ENCODE data around the gene NOL4. TPM values are rescaled to one million over a fixed set of nuclear protein-coding genes. Genes with fewer than 3 reads are reported as not detected.
"Not testable (repeated sequence)": the region's sequence is repeated elsewhere in the genome, so short reads cannot be mapped to it uniquely, and the experiment has no call there.

NOL4 gene
- polyA plus RNA-seq (2013, experiment 1 of 2), result 0.30 TPM
- polyA plus RNA-seq (2013, experiment 2 of 2), result 0.89 TPM

- H3K27me3 ChIP-seq (ENCODE audit: insufficient read depth, low read length), result peaks cover 51% of the 10 kb centered on the region
- peaks cover 5% of the 10 kb centered on the region for H3K4me1 ChIP-seq (ENCODE audit: insufficient read depth, low read length)
- H3K27ac ChIP-seq (ENCODE audit: low read depth, low read length), result no peak within 1 kb of the TSS
- peak within 1 kb of the TSS; percentile 71 for H3K4me3 ChIP-seq (ENCODE audit: low read length)
- WGBS, result under 1% methylated on average over 49 of the region's 56 CpGs
- no peaks in the 10 kb centered on the region for H3K36me3 ChIP-seq (ENCODE audit: insufficient read depth, low read length)
- no peaks in the 10 kb centered on the region for H3K9me3 ChIP-seq (ENCODE audit: insufficient read depth, low read depth, low read length)
- 0 out of 2 replicates have a peak within 1 kb of the TSS, but pooled peaks have one; percentile 15 for H3K9ac ChIP-seq (ENCODE audit: low read depth, low read length)
Observed at GRCh38 chr18:34224423-34225217, at the start of gene NOL4. TSS of gene NOL4 (minus strand) at chr18:34224913. CDS start at chr18:34223253, 1,660 bp downstream.

- 91% methylated on average over 2 of the region's 2 CpGs for WGBS
- not testable (repeated sequence) for H3K27me3 ChIP-seq (ENCODE audit: insufficient read depth, low read length); H3K27ac ChIP-seq (ENCODE audit: low read depth, low read length); H3K4me3 ChIP-seq (ENCODE audit: low read length); H3K36me3 ChIP-seq (ENCODE audit: insufficient read depth, low read length); H3K4me1 ChIP-seq (ENCODE audit: insufficient read depth, low read length); H3K9ac ChIP-seq (ENCODE audit: low read depth, low read length)
- peaks cover 11% of the 10 kb centered on the region for H3K9me3 ChIP-seq (ENCODE audit: insufficient read depth, low read depth, low read length)
Observed at GRCh38 chr18:34266029-34266428, 41.3 kb upstream of the NOL4 start.

- Histone ChIP-seq H3K36me3 (ENCODE audit: insufficient read depth, low read length) (no peaks in the 10 kb centered on the region), H3K27ac (ENCODE audit: low read depth, low read length) (no peak overlapping the region), H3K9ac (ENCODE audit: low read depth, low read length) (no peak overlapping the region), H3K4me1 (ENCODE audit: insufficient read depth, low read length) (peaks cover 11% of the 10 kb centered on the region; the same call in 1 of the 2 replicates), H3K4me3 (ENCODE audit: low read length) (no peak overlapping the region), H3K9me3 (ENCODE audit: insufficient read depth, low read depth, low read length) (peaks cover 11% of the 10 kb centered on the region), H3K27me3 (ENCODE audit: insufficient read depth, low read length) (no peaks in the 10 kb centered on the region)
- WGBS, result 100% methylated on average over 2 of the region's 3 CpGs
Observed at GRCh38 chr18:34261865-34262780, 37.4 kb upstream of the NOL4 start.

GRCh38 chr18:34258176-34258575, 33.5 kb upstream of the NOL4 start:
- Histone ChIP-seq H3K9me3 (ENCODE audit: insufficient read depth, low read depth, low read length) (no peaks in the 10 kb centered on the region), H3K36me3 (ENCODE audit: insufficient read depth, low read length) (no peaks in the 10 kb centered on the region), H3K27ac (ENCODE audit: low read depth, low read length) (no peak overlapping the region), H3K4me1 (ENCODE audit: insufficient read depth, low read length) (peaks cover 11% of the 10 kb centered on the region; the same call in 1 of the 2 replicates), H3K9ac (ENCODE audit: low read depth, low read length) (no peak overlapping the region), H3K4me3 (ENCODE audit: low read length) (no peak overlapping the region), H3K27me3 (ENCODE audit: insufficient read depth, low read length) (no peaks in the 10 kb centered on the region)
- 60% methylated on average over 4 of the region's 5 CpGs for WGBS

- 95% methylated on average over 2 of the region's 2 CpGs for WGBS
Observed at GRCh38 chr18:34251919-34252318, 27.2 kb upstream of the NOL4 start.

GRCh38 chr18:34248727-34249126, 24.0 kb upstream of the NOL4 start:
- peaks cover 13% of the 10 kb centered on the region for H3K9me3 ChIP-seq (ENCODE audit: insufficient read depth, low read depth, low read length)
- WGBS, result 96% methylated on average over 3 of the region's 3 CpGs
- no peak overlapping the region for H3K9ac ChIP-seq (ENCODE audit: low read depth, low read length)
- H3K27ac ChIP-seq (ENCODE audit: low read depth, low read length), result no peak overlapping the region
- H3K27me3 ChIP-seq (ENCODE audit: insufficient read depth, low read length), result no peaks in the 10 kb centered on the region
- H3K36me3 ChIP-seq (ENCODE audit: insufficient read depth, low read length), result no peaks in the 10 kb centered on the region
- no peak overlapping the region for H3K4me3 ChIP-seq (ENCODE audit: low read length)
- H3K4me1 ChIP-seq (ENCODE audit: insufficient read depth, low read length), result no peaks in the 10 kb centered on the region

More at GRCh38 chr18:34251919-34252318, 27.2 kb upstream of the NOL4 start:
- Histone ChIP-seq H3K27me3 (ENCODE audit: insufficient read depth, low read length) (no peaks in the 10 kb centered on the region), H3K36me3 (ENCODE audit: insufficient read depth, low read length) (no peaks in the 10 kb centered on the region), H3K9me3 (ENCODE audit: insufficient read depth, low read depth, low read length) (peaks cover 13% of the 10 kb centered on the region), H3K9ac (ENCODE audit: low read depth, low read length) (no peak overlapping the region), H3K4me3 (ENCODE audit: low read length) (no peak overlapping the region), H3K27ac (ENCODE audit: low read depth, low read length) (no peak overlapping the region), H3K4me1 (ENCODE audit: insufficient read depth, low read length) (no peaks in the 10 kb centered on the region)

GRCh38 chr18:34242739-34243138, 18.0 kb upstream of the NOL4 start:
- H3K27me3 ChIP-seq (ENCODE audit: insufficient read depth, low read length), result no peaks in the 10 kb centered on the region
- 0 out of 2 replicates have a peak, but pooled peaks cover 4% of the 10 kb centered on the region for H3K4me1 ChIP-seq (ENCODE audit: insufficient read depth, low read length)
- no peaks in the 10 kb centered on the region for H3K9me3 ChIP-seq (ENCODE audit: insufficient read depth, low read depth, low read length)
- H3K36me3 ChIP-seq (ENCODE audit: insufficient read depth, low read length), result no peaks in the 10 kb centered on the region
- no peak overlapping the region for H3K9ac ChIP-seq (ENCODE audit: low read depth, low read length)
- no peak overlapping the region for H3K4me3 ChIP-seq (ENCODE audit: low read length)
- WGBS, result 93% methylated on average over 2 of the region's 2 CpGs
- H3K27ac ChIP-seq (ENCODE audit: low read depth, low read length), result no peak overlapping the region

GRCh38 chr18:34233781-34234388, 9.2 kb upstream of the NOL4 start:
- not testable (repeated sequence) for H3K36me3 ChIP-seq (ENCODE audit: insufficient read depth, low read length); H3K27me3 ChIP-seq (ENCODE audit: insufficient read depth, low read length); H3K4me3 ChIP-seq (ENCODE audit: low read length); H3K9me3 ChIP-seq (ENCODE audit: insufficient read depth, low read depth, low read length); H3K4me1 ChIP-seq (ENCODE audit: insufficient read depth, low read length); H3K9ac ChIP-seq (ENCODE audit: low read depth, low read length); H3K27ac ChIP-seq (ENCODE audit: low read depth, low read length)
- WGBS, result 94% methylated on average over 39 of the region's 39 CpGs

GRCh38 chr18:34225218-34225553, 473 bp upstream of the NOL4 start:
- peaks cover 5% of the 10 kb centered on the region for H3K4me1 ChIP-seq (ENCODE audit: insufficient read depth, low read length)
- peaks cover 45% of the 10 kb centered on the region for H3K27me3 ChIP-seq (ENCODE audit: insufficient read depth, low read length)
- no peaks in the 10 kb centered on the region for H3K9me3 ChIP-seq (ENCODE audit: insufficient read depth, low read depth, low read length)
- 61% methylated on average over 2 of the region's 3 CpGs for WGBS
- no peak overlapping the region for H3K9ac ChIP-seq (ENCODE audit: low read depth, low read length)
- peak overlapping the region; percentile 17 for H3K4me3 ChIP-seq (ENCODE audit: low read length)
- no peaks in the 10 kb centered on the region for H3K36me3 ChIP-seq (ENCODE audit: insufficient read depth, low read length)
- no peak overlapping the region for H3K27ac ChIP-seq (ENCODE audit: low read depth, low read length)

- Histone ChIP-seq H3K27ac (ENCODE audit: low read depth, low read length) (no peak overlapping the region), H3K36me3 (ENCODE audit: insufficient read depth, low read length) (no peaks in the 10 kb centered on the region), H3K4me1 (ENCODE audit: insufficient read depth, low read length) (peaks cover 5% of the 10 kb centered on the region), H3K27me3 (ENCODE audit: insufficient read depth, low read length) (peaks cover 57% of the 10 kb centered on the region), H3K9ac (ENCODE audit: low read depth, low read length) (no peak overlapping the region), H3K4me3 (ENCODE audit: low read length) (peak overlapping the region; percentile 71), H3K9me3 (ENCODE audit: insufficient read depth, low read depth, low read length) (no peaks in the 10 kb centered on the region)
- WGBS, result 5% methylated on average over 10 of the region's 11 CpGs
Observed at GRCh38 chr18:34223893-34224422, 755 bp downstream of the NOL4 start.

All from HUES64 (cell line).